Measurements from ENCODE around the gene C20orf96.
A peak's percentile ranks its signal among the peaks of the same experiment; 100 is the strongest.

Gene C20orf96

GRCh38 chr20:311609-312008 lies 21.1 kb upstream of the C20orf96 start:
- DNase-seq = no peak

DNA sequence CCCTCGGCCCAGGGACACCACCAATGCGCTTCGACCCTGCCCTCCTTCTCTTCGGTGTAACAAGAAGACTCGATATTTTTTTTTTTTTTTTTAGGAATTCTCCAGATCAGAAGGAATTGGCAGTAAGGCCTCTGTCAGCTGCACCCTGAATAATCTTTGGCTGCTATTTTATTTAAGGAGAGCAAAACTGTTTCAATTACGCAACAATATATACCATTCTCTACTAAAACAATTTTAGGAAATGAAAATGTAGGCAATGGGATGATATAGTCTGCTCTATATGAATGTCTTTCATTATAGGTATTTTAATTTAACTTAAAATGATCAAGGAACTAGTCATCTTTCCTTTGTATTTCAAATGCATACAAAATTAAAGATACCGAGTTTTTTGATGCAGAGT lies 20.1 kb upstream of the C20orf96 start:
- DNase-seq = no peak

- DNase-seq = peak; percentile 100
Measured at GRCh38 chr20:309841-310644, 19.5 kb upstream of the C20orf96 start.

- no peak for DNase-seq
Measured at GRCh38 chr20:309306-309840, 18.8 kb upstream of the C20orf96 start.

- DNase-seq = no peak
Measured at GRCh38 chr20:308427-309038, 18.0 kb upstream of the C20orf96 start.

- DNase-seq = no peak
Measured at GRCh38 chr20:305745-306144, 15.2 kb upstream of the C20orf96 start.

DNA sequence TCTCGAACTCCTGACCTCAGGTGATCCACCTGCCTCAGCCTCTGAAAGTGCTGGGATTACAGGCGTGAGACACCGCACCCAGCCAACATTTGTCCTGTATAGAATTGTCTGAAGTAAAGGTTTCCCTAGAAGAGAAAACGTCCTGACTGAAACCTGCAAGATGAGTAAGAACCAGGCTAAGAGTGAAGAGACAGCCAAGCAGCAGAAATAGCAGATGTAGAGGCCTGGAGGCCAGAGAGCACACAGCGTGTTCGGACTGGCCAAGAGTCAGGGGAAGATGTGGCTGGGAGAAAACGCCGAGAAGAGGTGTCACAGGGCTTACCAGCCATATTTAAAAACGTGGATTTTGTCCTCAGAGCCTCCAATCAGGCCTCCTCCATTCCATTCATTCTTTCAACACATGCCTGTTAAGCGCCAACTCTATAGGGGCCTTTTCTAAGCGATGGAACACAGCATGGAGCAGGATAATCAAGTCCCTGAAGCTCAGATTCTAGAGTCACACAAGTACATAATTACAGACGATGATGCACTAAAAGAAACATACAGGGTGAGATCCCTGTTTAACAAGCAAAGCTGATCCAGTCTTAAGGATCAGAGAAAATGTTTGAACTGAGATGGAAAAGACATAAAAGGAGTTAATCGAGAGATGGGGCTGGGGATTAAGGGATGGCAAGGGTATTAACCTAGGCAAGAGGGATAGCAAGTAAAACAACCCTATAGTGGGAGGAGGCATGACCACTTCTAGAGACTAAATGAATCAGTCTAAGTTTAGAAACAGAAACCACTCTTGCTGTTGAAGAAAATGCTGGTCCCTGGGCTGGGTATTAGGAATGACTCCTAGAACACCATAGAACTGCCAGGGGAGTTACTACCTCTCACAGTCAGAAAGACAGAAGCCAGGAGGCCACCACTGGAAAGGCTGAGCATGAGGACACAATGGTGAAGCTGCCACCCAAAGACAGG lies 11.6 kb upstream of the C20orf96 start:
- DNase-seq = no peak

DNA sequence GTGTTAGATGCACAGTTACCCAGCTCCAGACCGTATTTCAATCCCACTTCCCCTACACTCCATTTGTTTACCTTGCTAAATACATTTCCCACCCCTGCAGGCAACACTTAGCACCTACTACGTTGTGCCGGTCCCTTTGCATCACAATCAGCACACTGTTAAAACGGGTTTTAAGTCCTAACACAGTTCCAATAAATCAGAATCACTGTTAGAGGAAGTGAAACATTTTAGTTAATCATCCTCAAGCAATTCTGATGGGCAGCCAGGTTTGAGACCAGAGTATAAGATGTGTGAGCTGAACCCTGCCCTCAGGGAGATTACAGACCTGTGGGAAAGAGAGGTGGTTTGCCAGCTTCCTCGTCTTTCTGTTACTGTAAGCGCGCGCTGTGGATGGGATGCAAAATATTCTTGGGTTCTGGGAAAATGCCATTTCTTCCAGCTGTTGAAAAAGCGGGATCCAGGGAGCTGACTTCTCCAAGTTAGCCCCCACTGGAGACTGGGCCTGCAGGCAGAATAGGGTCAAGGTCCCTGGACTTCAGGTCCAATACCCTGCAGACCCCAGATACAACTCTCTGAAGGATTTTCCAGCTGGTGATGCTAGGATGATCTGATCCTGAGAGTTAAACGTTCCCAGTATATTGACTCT lies 9.9 kb upstream of the C20orf96 start:
- DNase-seq = no peak

DNA sequence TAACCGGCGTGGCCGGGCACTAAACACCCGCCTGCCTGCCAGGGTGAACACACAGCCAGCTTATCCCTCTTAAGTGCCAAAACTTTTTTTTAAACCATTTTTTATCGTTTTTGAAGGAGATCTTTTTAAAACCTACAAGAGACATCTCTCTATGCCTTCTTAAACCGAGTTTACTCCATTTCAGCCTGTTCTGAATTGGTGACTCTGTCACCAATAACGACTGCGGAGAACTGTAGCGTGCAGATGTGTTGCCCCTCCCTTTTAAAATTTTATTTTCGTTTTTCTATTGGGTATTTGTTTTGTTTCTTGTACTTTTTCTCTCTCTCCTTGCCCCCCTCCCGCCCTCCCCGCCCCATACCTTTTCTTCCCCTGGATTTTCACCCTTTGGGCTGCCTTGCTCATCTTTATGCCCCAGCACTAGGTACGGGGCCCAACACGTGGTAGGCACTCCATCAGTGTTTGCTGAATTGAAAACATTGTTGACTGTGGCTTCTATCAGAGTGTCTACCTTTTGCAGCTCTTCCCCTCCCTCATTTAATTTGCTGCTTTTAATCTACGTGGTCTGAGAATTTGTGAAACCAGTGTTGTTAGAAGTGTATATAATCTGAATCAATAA lies 8.3 kb upstream of the C20orf96 start:
- no peak for DNase-seq

DNA sequence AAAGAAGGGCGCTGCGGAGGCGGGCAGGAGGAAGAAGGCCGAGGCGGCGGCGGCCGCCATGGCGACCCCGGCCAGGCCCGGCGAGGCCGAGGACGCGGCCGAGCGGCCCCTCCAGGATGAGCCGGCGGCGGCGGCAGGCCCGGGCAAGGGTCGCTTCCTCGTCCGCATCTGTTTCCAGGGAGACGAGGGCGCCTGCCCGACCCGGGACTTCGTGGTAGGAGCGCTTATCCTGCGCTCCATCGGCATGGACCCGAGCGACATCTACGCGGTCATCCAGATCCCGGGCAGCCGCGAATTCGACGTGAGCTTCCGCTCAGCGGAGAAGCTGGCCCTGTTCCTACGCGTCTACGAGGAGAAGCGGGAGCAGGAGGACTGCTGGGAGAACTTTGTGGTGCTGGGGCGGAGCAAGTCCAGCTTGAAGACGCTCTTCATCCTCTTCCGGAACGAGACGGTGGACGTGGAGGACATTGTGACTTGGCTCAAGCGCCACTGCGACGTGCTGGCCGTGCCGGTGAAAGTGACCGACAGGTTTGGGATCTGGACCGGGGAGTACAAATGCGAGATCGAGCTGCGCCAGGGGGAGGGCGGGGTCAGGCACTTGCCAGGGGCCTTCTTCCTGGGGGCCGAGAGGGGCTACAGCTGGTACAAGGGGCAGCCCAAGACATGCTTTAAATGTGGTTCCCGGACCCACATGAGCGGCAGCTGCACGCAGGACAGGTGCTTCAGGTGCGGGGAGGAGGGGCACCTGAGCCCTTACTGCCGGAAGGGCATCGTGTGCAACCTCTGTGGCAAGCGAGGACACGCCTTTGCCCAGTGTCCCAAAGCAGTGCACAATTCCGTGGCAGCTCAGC lies 7.6 kb upstream of the C20orf96 start:
- DNase-seq = peak; percentile 75

DNA sequence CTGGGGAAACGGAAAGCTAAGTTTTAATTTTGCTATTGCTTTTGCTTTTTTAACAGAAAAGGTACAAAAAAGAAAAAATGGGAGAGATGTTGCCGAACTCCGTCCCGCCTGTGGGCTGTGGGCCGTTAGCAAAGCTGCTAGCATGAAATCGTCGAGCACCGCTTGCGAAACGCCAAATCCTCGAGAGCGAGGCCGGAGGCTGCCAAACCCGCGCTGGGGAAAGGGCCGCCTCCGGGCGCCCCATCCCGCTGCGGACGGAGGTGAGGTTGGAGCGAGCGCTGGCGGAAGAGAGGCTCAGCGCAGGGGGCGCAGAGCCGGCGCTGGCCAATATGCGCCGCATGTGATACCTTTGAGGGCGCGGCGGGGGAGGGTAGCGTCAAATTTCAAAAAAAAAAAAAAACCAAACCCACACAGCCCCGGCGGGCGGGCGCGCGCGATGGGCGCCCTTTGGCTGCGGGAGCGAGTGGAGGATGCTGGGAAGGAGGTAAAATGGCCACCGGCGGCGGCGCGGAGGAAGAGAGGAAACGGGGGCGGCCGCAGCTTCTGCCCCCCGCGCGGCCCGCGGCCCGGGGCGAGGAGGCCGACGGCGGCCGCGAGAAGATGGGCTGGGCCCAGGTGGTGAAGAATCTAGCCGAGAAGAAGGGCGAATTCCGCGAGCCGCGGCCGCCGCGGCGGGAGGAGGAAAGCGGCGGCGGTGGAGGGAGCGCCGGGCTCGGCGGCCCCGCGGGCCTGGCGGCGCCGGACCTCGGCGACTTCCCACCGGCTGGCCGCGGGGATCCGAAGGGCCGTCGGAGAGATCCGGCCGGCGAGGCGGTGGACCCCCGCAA lies 6.8 kb upstream of the C20orf96 start, which contains the start of gene ZCCHC3:
Gene ZCCHC3 (plus strand): TSS at position 473 of the 827 bp plus-strand sequence. CDS start 17 bp downstream, at position 490.
- peak; percentile 97 for DNase-seq

DNA sequence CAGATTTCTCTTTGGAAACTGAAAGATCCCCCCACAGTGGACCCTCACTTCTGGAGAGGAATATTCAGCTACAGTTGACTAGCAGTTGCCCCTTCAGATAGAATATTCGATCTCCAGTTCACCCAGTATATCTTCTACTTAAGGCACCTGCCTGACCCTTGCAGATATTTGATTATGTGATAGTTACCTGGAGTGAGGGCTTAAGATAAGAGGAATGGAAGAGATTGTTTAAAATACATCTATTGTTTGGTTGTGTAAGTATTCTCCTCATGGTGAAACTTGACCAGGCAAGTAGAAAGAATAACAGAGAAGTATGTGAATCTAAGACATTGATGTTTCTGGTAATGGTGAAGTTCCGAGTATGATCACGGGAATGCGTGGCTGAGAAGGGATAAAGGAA lies 5.3 kb upstream of the C20orf96 start:
- no peak for DNase-seq

- no peak for DNase-seq
Measured at GRCh38 chr20:294602-295001, 4.1 kb upstream of the C20orf96 start.

GRCh38 chr20:289693-290083 lies 862 bp downstream of the C20orf96 start:
- DNase-seq = no peak

DNA sequence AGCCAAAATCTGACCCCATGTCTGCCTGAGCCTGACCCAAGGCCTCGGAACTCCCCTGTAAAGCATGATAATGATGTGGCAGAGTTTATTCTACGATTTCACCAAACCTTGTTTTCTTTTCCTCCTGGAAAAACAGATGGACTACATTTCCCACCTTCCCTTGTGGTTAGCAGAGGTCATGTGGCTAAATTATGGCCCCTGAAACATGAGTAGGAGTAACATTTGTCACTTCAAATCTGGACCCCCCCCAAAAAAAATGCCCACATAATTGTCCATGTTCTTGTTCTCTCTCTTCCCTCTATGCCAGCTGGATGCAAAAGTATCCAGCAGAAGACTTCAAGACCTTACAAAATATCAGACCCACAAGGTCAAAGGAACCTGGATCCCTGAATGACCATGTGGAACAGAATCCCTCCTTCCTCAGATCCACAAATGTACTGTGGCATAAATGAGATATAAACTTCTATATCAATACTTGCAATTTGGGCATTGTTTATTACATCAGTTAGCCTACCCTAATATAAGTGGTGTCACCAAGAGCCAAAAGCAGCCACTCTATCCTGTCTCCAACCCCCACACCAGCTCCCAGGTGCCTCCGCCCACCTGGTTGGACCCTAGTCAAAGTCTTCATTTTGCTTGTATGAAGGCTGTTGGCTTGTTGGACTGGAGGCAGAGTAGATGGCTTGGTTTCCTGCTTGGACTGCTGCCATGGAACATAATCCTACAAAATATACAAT lies 1.4 kb downstream of the C20orf96 start:
- DNase-seq = peak; percentile 29

DNA sequence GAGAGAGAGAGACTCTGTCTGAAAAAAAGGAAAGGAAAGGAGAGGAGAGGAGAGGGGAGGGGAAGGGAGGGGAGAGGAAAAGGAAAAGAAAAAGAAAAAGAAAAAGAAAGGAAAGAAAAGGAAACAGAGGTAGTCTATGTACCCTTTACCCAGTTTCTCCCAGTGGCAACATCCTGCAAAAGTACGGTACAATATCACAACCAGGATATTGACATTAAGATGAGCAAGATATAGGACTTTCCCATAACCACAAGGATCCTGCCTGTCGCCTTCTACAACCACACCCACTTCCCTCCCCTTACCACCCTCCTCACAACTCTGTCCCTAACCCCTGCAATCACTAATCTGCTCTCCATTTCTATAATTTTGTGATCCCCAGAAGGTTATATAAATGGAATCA lies 4.0 kb downstream of the C20orf96 start:
- DNase-seq = no peak

- DNase-seq = no peak
Measured at GRCh38 chr20:284172-284571, 6.4 kb downstream of the C20orf96 start.

- DNase-seq = no peak
Measured at GRCh38 chr20:278607-279571, 11.7 kb downstream of the C20orf96 start.

Data from eye (tissue), 1 donor.